Astrocyte (in vitro differentiated cells and primary cell): ENCODE measurements around the gene CDKAL1.

Experiments
- EZH2 ChIP-seq: IDR thresholded peaks from 2 replicates; pipeline ENCODE4 v1.6.1; 2012; ENCODE audit warnings: mild to moderate bottlenecking, low read length, inconsistent platforms; ENCODE audit not compliant: insufficient read depth
- TF ChIP-seq, protein P1 (sequence below): IDR thresholded peaks from 2 replicates; pipeline ENCODE4 v1.5.1; 2011; ENCODE audit warnings: low read depth, mild to moderate bottlenecking, inconsistent platforms, low read length, moderate library complexity; ENCODE audit not compliant: insufficient read depth

DNA sequence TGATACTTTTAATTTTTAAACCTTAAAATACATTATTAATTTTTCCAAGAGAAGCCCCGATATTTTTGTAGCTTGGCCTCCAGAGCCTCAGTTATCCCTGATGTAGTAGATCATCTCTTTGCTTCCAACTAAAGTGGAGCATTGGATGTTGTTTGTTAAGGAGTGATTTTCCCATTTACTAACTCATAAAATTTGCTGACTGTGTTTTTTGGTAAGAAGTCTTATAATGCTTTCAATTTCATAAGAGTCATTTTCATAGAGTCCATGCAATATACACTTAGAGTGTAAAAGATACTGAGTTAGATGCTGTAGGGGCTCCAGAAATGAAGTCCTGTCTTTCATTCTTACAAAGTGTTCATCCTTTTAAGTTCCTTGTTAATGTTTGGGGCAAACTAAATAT lies 46.8 kb downstream of the CDKAL1 start:
- TF ChIP-seq, protein P1, sequence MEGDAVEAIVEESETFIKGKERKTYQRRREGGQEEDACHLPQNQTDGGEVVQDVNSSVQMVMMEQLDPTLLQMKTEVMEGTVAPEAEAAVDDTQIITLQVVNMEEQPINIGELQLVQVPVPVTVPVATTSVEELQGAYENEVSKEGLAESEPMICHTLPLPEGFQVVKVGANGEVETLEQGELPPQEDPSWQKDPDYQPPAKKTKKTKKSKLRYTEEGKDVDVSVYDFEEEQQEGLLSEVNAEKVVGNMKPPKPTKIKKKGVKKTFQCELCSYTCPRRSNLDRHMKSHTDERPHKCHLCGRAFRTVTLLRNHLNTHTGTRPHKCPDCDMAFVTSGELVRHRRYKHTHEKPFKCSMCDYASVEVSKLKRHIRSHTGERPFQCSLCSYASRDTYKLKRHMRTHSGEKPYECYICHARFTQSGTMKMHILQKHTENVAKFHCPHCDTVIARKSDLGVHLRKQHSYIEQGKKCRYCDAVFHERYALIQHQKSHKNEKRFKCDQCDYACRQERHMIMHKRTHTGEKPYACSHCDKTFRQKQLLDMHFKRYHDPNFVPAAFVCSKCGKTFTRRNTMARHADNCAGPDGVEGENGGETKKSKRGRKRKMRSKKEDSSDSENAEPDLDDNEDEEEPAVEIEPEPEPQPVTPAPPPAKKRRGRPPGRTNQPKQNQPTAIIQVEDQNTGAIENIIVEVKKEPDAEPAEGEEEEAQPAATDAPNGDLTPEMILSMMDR: no peak
- TF ChIP-seq EZH2: no peak
